ENCODE measurements around the gene CDC14B. TPM values are rescaled to one million over a fixed set of nuclear protein-coding genes. Genes with fewer than 3 reads are reported as not detected.

Gene CDC14B
- total RNA-seq, 1 donor from 2014 or later = 21.4 TPM

DNA sequence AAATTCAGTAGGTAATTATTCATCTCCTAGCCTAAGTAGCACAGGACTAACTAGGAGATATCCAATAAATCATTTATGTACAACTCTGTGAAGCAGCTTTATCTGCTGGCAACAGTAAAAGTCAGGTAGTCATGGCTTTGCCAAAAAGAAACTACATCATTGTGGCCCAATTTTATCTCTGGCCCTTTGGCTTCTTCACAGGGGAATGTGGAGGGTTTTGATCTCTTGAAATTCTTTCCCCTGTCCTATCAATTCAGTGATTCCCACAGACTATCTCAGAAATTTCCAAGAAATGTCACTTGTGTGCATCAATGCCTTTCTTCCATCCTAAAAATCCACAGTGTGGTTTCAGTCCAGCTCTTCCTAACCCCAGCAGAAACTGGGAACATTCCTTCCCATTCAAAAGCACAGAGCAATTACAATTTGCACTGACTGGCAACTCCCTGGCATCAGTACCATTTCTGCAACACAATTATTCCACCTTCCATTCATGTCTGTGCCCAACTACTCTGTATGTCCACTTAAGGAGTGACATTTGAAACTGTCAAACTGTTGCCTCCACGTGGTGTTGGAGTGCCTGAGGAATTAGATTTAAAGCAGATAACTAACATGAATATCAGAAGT is 6.6 kb downstream of the CDC14B start:
- no peak for DNase-seq (ENCODE audit: low spot score)
- Mint-ChIP-seq H3K36me3 (ENCODE audit: low read depth, unreplicated experiment) (no peaks in the 10 kb centered on the region), H3K27ac (ENCODE audit: unreplicated experiment) (no peak overlapping the region), H3K4me3 (ENCODE audit: unreplicated experiment) (no peak overlapping the region), H3K27me3 (ENCODE audit: unreplicated experiment) (peaks cover 3% of the 10 kb centered on the region), H3K9me3 (ENCODE audit: unreplicated experiment) (no peaks in the 10 kb centered on the region), H3K4me1 (ENCODE audit: unreplicated experiment) (peaks cover 9% of the 10 kb centered on the region)
- TF ChIP-seq, protein P1, sequence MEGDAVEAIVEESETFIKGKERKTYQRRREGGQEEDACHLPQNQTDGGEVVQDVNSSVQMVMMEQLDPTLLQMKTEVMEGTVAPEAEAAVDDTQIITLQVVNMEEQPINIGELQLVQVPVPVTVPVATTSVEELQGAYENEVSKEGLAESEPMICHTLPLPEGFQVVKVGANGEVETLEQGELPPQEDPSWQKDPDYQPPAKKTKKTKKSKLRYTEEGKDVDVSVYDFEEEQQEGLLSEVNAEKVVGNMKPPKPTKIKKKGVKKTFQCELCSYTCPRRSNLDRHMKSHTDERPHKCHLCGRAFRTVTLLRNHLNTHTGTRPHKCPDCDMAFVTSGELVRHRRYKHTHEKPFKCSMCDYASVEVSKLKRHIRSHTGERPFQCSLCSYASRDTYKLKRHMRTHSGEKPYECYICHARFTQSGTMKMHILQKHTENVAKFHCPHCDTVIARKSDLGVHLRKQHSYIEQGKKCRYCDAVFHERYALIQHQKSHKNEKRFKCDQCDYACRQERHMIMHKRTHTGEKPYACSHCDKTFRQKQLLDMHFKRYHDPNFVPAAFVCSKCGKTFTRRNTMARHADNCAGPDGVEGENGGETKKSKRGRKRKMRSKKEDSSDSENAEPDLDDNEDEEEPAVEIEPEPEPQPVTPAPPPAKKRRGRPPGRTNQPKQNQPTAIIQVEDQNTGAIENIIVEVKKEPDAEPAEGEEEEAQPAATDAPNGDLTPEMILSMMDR (IDR thresholded peaks at IDR 0.05; ENCODE audit: unreplicated experiment) = no peak

DNA sequence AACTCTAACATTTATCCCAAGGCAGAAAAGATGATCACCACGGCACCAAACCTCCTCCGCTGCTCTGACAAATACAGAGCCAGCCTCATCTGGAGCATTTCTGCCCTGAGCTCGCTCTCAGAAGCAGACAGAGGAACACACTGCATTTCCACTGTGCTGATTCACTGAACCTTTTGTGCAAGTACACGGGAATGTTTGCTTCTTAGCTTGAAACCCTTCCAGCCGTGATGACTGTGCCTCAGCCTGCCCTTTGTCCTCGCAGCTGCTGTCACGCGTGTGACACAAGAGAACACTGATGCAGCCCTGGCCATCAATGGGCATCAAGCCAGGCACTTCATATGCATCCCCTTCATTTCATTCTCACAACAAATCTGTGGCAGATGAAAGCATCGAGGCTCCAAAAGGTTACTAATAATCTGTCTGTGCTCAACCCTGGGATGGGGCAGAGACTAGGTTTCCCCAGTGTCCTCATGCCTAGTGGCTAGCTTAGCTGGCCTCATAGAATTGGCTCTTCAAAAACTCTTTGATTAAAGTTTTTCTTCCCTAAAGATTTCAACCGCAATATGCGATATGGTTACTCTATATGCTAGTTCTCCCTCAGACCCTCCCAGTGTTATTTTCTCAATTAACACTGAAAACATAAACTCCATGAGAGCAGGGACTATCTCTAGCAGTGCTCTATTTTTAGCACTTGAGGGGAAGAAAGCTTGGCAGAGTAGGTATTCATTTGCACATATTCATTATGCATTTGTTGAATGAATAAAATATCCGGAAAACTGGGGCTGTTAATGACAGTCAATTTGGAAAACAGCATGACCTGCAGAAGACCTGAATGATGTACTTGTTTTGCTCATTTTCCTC is 7.3 kb downstream of the CDC14B start:
- no peak for DNase-seq (ENCODE audit: low spot score)
- Mint-ChIP-seq H3K27ac (ENCODE audit: unreplicated experiment) (no peak overlapping the region), H3K4me1 (ENCODE audit: unreplicated experiment) (peaks cover 3% of the 10 kb centered on the region), H3K4me3 (ENCODE audit: unreplicated experiment) (no peak overlapping the region), H3K9me3 (ENCODE audit: unreplicated experiment) (no peaks in the 10 kb centered on the region), H3K27me3 (ENCODE audit: unreplicated experiment) (peaks cover 3% of the 10 kb centered on the region), H3K36me3 (ENCODE audit: low read depth, unreplicated experiment) (no peaks in the 10 kb centered on the region)
- TF ChIP-seq, protein P1 (IDR thresholded peaks at IDR 0.05; ENCODE audit: unreplicated experiment) = no peak

DNA sequence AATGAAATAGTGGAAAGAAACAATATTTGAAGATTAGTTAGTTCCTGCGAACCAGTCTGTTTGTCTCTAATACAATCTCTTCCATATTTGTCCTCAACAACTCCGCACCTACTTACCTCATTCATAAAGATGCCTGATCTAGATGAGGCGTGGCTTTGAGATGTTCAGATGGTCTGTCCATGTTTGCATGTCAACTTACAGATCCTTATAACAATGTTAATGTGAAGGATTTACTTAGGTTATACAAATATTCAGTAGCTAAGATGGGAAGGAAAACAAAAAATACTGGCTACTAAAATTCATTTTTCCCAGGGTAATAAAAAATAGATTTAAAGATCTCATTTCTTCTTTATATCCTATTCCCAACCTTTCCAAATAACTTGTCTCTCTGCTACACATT is 8.3 kb downstream of the CDC14B start:
- Mint-ChIP-seq H3K27ac (ENCODE audit: unreplicated experiment) (no peak overlapping the region), H3K4me1 (ENCODE audit: unreplicated experiment) (peaks cover 1% of the 10 kb centered on the region)
- TF ChIP-seq, protein P1 (IDR thresholded peaks at IDR 0.05; ENCODE audit: unreplicated experiment) = no peak

DNA sequence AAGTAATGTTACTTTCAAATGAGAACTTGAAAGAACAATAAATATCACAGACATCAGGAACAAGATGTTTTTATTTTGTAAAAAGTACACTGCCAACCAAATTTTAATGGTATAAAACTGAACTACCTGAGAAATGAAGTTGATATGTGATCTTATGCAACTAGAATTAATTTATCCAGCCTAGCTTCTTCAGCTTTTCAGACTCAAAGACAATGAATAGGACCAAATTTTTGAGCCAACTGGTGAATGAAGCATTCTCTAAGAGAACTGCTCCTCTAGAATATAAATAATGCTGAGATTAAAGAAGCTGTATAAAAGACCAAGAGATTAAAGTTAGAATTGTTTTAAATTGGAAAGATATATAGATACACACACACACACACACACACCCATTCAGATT is 9.9 kb downstream of the CDC14B start:
- H3K36me3 Mint-ChIP-seq (ENCODE audit: low read depth, unreplicated experiment) = no peaks in the 10 kb centered on the region
- no peaks in the 10 kb centered on the region for H3K9me3 Mint-ChIP-seq (ENCODE audit: unreplicated experiment)
- TF ChIP-seq, protein P1 (IDR thresholded peaks at IDR 0.05; ENCODE audit: unreplicated experiment) = no peak
- DNase-seq (ENCODE audit: low spot score) = no peak
- H3K27ac Mint-ChIP-seq (ENCODE audit: unreplicated experiment) = no peak overlapping the region
- no peak overlapping the region for H3K4me3 Mint-ChIP-seq (ENCODE audit: unreplicated experiment)
- H3K4me1 Mint-ChIP-seq (ENCODE audit: unreplicated experiment) = peaks cover 11% of the 10 kb centered on the region
- H3K27me3 Mint-ChIP-seq (ENCODE audit: unreplicated experiment) = peaks cover 4% of the 10 kb centered on the region

More for the DNA sequence above, 8.3 kb downstream of the CDC14B start:
- Mint-ChIP-seq H3K36me3 (ENCODE audit: low read depth, unreplicated experiment) (no peaks in the 10 kb centered on the region), H3K4me3 (ENCODE audit: unreplicated experiment) (no peak overlapping the region), H3K27me3 (ENCODE audit: unreplicated experiment) (peaks cover 3% of the 10 kb centered on the region), H3K9me3 (ENCODE audit: unreplicated experiment) (no peaks in the 10 kb centered on the region)
- DNase-seq (ENCODE audit: low spot score) = no peak

DNA sequence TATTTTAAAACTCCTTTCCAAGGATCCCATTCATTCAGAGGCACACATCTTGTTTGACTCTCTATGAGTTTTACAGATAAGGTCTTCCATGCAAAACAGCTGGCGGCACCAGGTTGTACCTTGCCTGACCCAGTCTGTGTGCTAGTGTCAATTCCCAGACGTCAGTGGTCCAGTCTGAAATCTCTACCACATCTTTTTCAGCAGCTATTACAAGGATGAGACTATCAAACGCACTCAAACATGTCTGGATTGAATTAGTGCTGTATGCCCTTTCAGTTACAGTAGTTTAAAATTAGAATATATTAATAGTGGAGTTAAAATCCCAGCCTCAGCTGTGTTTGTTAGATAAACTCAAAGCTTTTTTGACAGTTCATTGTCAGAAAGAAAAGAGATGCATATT is 11.7 kb downstream of the CDC14B start:
- no peak for DNase-seq (ENCODE audit: low spot score)
- H3K27me3 Mint-ChIP-seq (ENCODE audit: unreplicated experiment) = peaks cover 2% of the 10 kb centered on the region
- no peaks in the 10 kb centered on the region for H3K9me3 Mint-ChIP-seq (ENCODE audit: unreplicated experiment)
- TF ChIP-seq, protein P1 (IDR thresholded peaks at IDR 0.05; ENCODE audit: unreplicated experiment) = no peak
- H3K4me1 Mint-ChIP-seq (ENCODE audit: unreplicated experiment) = peaks cover 12% of the 10 kb centered on the region
- no peak overlapping the region for H3K27ac Mint-ChIP-seq (ENCODE audit: unreplicated experiment)
- H3K36me3 Mint-ChIP-seq (ENCODE audit: low read depth, unreplicated experiment) = no peaks in the 10 kb centered on the region
- H3K4me3 Mint-ChIP-seq (ENCODE audit: unreplicated experiment) = no peak overlapping the region
